Measurements from ENCODE around the gene INTS11.

DNA sequence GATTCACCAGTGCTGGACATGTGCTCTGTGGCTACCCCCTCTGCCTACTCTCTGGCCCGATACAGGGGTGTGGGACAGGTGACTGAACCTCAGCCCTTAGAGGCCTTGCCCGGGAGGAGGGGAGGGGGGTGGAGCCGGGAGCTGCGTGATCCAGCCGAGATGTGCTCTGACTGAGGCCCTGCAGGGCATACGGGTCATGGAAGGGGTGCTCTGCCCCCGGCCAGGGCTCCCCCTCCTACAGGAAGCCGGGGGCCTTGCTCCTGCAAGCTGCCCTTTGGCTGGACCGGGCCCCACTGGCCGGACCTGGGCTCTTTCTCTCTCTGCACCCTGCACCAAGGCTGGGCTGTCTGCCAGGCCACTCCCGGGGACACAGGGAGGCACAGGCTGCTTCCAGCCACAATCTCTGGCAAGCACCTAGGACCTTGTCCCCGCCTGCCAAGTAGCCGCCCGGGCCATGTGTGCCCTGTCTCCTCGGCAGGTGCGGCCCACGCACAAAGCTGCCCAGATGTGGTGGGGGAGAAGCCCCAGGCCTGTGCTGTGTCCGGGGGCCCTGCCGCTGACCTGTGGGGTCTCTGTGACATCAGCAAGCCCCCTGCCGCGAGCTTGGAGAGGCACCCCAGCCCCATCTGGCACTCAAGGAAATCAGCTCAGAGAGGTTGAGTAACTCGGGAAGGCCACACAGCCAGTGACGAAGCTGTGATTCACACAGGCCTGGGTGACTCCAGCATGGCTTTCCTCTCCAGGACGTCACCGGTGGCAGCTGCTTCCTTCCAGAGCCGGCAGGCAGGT is 42.7 kb downstream of the INTS11 start:
- TF ChIP-seq FOXM1 (IDR thresholded peaks at IDR 0.05; ENCODE audit: borderline replicate concordance) (no peak), FOXA1 (IDR thresholded peaks at IDR 0.05) (no peak), BHLHE40 (IDR thresholded peaks at IDR 0.05; ENCODE audit: borderline replicate concordance) (no peak), NFRKB (IDR thresholded peaks at IDR 0.05) (no peak), SP1 (IDR thresholded peaks at IDR 0.05) (no peak), TARDBP (IDR thresholded peaks at IDR 0.05) (no peak), ELF4 (IDR thresholded peaks at IDR 0.05) (no peak), LEF1 (IDR thresholded peaks at IDR 0.05; ENCODE audit: borderline replicate concordance) (no peak)
- TF ChIP-seq, protein P1, sequence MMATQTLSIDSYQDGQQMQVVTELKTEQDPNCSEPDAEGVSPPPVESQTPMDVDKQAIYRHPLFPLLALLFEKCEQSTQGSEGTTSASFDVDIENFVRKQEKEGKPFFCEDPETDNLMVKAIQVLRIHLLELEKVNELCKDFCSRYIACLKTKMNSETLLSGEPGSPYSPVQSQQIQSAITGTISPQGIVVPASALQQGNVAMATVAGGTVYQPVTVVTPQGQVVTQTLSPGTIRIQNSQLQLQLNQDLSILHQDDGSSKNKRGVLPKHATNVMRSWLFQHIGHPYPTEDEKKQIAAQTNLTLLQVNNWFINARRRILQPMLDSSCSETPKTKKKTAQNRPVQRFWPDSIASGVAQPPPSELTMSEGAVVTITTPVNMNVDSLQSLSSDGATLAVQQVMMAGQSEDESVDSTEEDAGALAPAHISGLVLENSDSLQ (IDR thresholded peaks at IDR 0.05), result no peak

Measured in HEK293T (cell line).